ENCODE data around the gene CFAP46.

DNA sequence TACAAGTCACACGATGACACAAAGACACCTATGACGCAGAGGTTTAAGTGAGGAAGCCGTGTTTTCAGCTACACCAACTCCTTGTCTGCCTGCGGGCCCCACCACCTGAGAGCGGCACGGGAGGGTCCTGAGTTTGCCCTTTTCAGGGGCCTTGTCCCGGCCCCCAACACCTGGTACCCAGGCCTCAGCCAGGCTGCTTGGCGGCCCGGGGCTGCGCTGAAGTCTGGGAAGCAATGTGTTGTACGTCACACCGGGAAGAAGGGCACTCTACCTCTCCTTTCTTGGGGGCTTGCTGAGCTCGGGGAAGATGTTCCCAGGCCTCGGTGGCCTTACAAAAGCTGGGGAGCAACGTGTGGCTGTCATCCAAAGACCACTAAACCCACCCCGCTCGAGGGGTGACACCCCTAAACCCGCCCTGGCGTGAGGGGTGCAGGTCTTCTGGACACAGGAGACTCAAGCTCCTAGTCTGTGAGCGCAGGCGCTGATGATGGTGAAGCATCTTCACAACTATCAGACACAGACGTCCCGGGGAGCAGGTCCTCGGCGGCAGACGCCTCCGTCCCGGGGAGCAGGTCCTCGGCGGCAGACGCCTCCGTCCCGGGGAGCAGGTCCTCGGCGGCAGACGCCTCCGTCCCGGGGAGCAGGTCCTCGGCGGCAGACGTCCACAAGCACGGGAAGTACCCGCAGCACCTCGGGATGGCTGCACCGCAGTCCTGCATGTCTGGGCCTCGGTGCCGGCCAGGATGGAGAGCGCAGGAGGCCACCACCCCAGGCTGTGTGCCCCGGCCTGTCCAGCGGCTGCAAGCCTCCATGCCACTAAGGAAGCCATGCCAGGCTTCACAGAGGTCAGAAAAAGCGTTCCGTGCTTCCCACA, 15.4 kb downstream of the CFAP46 start:
- TF ChIP-seq, protein P1, sequence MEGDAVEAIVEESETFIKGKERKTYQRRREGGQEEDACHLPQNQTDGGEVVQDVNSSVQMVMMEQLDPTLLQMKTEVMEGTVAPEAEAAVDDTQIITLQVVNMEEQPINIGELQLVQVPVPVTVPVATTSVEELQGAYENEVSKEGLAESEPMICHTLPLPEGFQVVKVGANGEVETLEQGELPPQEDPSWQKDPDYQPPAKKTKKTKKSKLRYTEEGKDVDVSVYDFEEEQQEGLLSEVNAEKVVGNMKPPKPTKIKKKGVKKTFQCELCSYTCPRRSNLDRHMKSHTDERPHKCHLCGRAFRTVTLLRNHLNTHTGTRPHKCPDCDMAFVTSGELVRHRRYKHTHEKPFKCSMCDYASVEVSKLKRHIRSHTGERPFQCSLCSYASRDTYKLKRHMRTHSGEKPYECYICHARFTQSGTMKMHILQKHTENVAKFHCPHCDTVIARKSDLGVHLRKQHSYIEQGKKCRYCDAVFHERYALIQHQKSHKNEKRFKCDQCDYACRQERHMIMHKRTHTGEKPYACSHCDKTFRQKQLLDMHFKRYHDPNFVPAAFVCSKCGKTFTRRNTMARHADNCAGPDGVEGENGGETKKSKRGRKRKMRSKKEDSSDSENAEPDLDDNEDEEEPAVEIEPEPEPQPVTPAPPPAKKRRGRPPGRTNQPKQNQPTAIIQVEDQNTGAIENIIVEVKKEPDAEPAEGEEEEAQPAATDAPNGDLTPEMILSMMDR (IDR thresholded peaks at IDR 0.05; ENCODE audit: borderline replicate concordance, extremely low read depth, low read length, poor library complexity, severe bottlenecking): no peak
- TF ChIP-seq EZH2 (IDR thresholded peaks at IDR 0.05; ENCODE audit: borderline replicate concordance, low read depth, low read length, severe bottlenecking): no peak
